HG03432 (cell line): ENCODE data around the gene ELFN1.

ENCODE experiments used
- ATAC-seq: cut with Tn5 transposase; IDR thresholded peaks from one replicate; pipeline ENCODE4 v1.9.1; 2021; ENCODE audit warnings: mild to moderate bottlenecking, moderate library complexity; ENCODE audit not compliant: unreplicated experiment

Gene ELFN1

DNA sequence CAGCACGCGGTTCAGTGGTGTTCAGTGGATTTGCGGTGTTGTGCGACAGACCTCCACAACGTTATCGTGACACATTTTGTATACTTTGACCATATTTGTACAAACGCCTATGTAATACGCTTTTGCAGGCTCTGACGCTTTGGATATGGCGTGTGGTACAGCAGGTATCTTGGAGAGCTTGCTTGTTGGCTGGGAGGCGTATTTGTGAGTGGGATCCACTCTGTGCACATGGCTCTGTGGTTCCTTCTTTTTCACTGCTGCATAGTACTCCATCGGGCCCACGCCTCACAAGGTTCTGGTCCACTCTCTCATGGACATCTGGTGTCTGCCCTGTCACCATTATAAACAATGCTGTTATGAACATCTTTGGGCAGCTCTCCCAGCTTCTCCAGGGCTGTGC, 53.2 kb downstream of the ELFN1 start:
- no peak for ATAC-seq

DNA sequence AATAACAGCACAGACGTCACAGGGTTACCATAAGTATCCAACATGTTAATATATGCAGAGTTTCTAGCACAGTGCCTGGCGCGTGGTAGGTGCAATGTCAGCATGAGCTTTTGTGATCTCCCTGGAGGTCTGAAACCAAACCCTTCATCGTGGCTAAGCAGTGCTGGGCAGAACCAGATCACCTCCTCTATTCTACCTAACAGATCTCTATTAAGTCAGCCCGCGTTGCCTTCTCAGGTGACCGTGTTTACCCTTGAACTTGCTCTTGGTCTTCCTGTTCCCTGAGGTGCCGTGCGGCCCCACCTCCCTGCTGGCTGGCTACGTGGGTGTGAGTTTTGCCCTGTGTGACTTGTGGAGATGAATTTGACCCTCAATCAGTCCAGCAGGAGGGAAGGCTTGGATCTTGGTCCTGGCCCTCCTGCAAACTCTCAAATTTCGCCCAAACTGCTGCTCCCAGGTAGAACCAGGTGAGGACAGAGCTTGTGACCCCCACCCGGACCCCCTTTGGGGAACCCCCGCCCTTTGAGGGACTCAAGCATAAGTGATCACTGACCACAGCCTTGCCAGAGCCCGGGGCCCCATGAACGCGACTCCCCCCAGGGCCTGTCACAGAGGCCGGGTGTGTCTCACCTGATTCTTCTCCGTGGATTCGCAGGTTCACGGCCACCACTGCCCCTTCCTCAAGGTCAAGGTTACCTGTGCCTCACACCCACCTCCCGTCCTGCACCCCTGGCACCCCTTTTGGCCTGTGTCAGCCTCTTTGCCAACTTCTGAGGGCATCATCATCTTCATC, 54.2 kb downstream of the ELFN1 start:
- no peak for ATAC-seq

DNA sequence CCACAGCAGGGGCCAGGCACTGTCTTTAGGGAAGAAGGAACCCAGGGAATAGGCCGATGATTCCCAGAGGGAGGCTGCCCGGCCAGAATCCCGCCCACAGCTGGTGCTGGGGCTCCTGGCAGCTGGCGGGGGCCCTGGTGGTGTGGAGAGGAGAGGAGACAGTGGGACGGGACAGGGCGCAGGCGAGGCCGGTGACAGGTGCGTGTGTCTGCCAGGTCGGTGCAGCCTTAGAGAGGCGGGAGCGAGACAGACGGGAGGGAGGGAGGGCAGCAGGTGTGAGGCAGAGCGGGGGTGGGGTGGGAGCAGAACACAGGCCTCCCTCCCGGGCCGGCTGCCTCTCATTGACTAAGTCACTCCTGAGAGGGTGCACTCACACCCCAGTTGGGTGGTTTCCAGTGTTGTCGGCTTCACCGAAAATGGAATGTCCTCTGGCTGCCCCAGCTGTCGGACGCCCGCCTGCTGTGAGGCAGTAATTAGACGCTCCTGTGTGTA, 55.2 kb downstream of the ELFN1 start:
- ATAC-seq = no peak

DNA sequence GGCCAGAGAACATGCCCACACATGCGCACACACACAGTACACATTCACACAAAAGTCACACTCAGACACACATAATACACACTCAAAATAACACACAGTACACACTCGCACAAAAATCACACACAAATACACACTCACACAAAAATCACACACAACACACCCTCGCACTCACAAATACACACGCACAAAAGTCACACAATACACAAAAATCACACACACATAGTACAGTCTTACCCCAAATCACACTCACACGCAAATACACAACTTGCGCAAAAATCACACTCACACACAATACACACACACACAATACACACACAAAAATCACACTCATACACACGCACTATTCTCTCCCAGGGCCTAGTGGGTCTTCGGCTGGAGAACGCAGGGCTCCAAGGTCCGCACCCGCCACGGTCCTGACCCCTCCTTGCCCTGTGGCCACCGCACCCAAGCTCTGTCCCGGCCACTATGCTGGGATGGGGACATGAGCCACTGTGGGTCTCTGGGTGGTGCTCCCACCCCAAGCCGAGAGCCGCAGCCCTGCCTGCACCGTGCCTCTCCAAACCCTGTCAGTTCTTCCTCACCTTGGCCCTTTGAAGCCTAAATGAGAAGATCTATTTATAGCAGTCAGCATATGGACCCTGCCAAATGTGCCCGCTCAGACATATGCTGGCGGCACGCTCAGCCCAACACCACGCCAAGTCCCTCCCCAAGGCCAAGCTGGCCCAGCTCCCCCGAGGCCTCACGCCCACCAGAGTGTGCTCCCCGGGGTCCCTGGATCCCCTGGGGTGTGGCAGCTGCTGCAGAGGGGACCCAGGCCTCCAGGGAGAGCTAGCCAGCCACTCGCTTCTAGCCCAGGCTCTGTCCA, 55.9 kb downstream of the ELFN1 start:
- no peak for ATAC-seq

DNA sequence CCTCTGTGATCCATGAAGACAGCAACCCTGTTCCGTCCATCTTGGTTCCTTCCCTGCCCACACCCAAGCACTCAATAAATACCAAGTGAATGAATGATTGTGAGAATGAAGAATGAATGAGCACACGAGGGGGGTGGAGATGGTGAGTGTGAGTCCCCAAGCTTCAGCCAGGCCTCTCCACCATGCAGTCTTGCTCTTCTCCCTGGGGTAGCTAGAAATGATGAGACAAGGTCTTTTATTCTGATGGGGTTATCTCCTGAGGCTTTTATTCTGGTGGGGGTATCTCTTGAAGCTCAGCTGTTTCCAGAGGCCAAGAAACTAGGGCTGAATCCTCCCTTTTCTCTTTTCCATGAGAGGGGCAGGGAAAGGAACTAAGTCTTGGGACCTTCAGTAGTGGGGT, 57.0 kb downstream of the ELFN1 start:
- no peak for ATAC-seq

DNA sequence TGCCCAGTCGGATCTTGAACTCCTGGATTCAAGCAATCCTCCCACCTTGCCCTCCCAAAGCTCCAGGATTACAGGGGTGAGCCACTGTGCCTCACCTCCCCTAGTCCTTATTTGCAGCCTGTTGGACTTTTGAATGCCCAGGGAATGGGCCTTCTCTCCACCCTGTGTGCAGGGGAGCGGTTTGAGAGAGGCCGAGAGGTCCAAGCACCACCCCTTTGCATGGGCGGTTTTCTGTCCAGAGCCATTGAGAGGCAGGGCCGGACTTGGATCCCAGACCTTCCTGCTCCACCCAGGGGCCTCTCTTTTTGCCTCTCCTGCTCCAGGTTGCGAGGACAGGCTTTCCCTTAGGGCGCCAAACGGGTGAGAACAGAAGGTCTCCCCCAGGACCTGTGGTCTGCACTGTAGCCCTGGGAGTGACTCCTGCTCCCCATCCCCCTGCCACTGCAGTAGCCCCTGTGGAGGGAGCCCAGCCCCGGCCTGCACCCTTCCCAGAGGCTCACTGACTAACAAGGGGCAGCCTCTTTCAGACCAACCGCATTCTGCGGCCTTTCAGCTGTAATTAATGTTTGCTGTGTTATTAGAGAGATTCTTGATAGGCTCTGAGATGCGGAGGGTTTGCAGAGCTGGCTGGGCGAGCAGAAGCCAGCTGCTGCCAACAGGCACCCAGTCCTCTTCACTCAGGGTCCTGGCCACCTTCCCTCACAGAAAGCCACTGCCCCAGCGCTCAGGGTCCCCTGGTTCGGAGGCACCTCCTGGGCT, 57.9 kb downstream of the ELFN1 start:
- ATAC-seq = no peak

DNA sequence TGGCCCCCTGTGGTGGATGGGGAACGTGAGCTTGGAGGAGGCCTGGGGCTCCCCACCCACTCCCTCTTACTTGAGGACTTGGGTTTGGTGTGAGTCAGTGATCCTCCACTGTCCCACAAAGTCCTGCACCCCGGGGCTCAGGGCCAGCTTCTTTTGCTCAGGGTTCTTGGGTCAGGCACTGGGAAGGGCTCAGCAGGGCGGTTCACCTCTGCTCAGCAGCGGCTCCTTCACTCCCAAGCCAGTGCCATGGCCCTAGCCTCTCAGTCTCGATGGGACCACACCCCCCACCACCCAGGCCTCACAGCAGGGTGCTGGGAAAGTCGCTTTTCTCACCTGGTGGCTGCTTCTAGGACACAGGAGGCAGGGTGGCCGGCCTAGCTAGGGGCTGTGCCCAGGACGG, 59.1 kb downstream of the ELFN1 start:
- ATAC-seq = no peak

DNA sequence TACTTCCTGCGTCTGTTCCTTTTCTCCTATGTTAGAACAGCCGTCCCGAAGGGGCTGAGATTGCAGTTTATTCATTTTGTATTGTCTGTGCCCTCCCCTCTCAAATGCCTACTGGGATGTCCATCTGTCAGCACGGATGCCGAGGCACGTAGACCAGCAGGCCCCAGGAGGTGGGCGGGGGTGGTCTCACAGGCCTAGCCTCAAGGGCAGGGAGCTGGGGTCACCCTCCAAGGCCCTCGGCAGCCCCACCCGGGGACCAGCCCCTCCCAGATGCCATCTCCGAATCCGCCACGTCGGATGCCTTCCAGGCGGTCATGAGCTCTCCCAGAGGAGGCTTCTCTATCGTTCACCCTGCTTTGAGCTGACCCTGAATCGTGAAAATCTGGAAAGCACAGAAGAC, 59.7 kb downstream of the ELFN1 start:
- no peak for ATAC-seq

DNA sequence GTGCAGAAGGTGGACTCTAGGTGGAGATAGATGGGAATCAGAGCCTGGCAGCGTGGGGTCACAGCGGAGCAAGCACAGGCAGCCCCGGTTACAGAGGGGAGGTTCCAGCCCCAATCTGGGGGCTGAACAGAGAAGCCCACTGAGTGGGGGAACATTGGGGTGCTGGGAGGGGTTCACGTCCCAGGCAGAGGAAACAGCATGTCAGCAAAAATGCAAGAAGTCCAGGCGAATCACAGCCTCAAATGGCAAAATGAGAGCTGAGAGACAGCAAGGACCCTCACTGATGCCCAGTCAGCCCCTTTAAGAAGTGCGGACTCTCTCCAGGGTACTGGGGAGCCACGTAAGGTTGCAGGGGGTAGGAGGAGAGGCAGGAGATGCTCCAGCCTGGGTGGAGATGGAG, 62.0 kb downstream of the ELFN1 start:
- ATAC-seq = no peak

DNA sequence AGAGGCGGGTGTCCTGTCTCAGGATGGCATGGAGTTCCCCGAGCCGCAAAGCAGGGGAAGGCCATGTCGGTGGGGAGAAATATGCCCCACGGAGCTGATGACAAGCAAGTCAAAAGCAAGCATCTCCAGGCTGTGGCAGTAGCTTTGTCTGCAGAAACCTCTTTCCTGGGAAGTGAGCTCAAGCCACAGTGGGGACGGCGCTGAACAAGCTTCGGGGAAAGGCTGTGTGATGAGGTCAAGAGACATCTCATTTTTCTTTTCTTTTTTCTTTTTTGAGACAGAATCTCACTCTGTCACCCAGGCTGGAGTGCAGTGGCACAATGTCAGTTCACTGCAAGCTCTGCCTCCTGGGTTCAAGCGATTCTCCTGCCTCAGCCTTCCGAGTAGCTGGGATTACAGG, 62.6 kb downstream of the ELFN1 start:
- no peak for ATAC-seq

DNA sequence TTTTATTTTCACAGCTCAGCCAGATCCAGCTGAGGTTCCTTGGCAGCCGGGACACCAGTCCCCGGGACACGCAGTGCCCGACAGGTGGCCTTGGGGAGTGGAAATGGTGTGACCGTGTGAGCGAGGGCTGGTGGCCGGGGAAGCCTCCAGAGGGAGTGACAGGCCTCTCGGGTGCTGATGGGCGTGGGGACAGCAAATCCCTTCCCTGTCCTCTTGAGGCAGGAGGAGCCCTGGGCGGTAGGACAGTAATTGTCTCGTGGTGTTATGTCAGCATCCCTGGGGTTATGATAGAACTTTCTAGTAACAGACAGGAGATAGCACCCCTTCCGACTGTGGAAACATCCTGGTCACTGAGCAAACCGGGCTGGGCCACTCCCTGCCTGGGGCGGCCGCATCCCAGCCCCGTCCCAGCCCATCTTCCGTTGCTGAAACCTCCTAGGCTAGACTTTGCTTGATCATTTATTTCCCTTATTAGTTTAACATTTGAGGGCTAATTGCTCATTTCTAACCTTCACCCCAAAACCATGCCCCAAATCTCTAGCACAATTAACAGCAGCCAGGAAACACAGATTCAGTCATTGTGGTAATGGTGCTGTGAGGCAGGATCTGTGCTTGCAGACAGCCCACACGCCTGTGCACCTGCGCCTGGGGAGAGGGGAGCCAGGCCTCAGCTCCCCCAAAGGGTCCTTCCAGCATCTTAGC, 63.3 kb downstream of the ELFN1 start:
- no peak for ATAC-seq

DNA sequence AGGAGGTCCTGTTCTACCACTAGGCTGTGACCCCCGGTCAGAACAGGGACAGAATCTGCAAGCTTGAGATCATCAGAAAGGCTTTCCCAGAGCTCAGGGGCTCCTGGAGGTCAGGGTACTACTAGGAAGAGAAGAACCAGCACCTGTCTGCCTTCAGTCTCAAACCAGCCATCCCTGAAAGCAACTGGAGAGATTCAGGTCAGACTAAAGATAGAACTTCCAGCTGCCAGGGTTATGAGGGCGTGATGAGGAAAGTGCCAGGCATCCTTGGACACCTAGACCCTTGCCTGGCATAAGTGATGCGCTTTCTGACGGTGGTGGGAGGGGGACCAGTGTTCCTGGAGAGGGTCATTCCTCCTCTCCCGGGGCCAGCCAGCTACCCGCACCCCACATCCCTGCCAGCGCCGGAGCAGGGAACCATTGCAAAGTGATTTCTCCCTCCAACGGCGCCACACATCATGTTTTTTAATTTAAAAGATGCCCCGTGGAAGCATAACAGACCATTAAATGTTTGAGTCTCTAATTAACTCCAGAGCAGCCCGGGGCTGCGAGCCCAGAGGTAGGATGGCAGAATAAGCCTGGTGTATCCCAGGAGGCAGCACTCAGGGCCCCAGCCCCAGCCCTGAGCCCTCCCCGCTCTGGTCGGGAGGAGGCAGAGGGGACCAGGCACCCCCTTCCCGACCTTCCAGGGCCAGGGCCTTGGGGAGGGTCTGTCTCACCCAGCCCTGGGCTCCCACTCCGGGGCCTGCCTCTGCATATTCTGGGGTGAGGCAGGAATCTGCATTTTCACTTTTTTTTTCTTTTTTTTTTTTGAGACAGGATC, 64.0 kb downstream of the ELFN1 start:
- no peak for ATAC-seq

DNA sequence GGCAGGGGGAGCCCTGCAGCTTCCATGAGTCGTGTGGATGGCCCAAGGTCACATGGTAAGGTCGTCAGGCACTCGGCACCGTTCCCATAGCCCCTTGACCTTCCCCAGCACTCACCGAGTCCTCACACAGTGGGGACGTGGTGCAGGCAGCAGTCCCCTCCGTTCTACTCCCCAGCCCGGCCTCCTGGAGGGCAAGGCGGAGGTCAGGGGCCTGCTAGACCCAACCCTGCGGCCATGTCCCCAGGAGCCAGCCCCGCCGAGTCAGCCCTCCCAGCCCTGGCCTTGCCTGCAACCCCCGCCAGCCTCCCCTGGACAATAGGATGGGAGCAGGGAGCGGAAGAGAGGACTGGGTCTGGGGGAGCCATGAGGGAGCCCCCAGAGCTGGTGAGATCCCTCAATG, 65.2 kb downstream of the ELFN1 start:
- ATAC-seq = no peak

DNA sequence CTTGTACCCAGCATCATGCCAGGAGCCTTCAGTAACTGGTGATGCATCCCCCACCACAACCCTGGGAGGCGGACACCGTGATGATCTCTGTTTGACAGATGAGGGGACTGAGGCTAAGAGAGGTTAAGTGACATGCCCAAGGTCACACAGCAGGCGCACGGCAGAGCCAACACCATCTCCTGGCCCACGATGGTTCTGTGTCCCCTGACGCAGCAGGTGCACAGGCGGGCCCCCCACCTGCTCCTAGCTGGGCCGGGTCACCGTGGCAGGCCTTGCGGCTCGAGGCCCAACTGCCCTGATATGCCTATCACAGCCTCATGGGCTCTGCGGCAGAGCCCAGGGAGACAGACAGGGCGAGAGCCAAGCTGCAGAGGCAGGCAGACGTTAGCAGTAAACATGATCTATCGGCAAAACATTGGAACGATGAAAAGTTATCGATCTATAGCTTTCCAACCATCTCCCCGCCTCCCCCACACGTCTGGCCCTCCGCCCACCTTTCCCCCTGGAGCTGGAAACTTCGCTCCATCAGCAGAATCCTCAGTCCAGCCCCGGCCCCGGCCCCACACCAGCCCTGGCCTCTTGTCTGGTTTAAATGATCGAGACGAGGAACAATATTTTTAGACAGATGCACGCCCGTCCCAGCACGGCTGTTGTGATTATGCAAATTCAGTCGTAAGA, 65.9 kb downstream of the ELFN1 start:
- no peak for ATAC-seq

DNA sequence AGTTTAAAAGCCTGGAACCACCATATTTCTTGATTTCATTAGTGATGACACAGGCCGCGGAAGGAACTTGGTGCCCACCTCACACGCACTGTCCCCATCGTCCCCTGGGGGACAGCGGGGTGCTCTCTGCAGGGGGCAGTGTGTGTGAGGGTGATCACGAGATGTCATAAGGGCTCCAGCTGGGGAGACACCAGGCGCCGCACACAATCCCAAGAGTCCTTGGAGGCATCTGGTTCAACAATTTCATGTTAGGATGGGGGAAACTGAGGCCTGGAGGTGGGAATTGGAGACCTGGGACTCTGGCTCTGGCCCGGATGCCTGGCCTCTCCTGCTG, 66.4 kb downstream of the ELFN1 start:
- ATAC-seq = no peak

DNA sequence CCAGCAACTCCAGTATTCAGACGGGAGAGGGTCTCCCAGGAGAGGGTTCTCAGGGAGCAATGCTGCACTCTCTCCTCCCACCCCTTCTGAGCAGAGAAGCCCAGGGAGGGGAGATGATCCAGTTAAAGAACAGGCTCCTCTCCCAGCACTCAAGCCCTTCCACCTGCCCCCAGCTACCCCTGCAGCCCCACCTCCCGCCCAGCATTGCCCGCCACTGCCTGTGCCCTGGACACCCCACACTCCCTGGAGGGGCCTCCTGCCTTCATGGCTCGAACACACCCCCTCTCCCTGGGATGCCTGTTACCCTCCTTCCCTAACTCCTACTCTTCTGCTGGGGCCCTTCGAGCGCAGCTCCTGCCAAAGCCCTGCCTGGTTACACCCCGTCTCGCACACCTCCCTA, 66.8 kb downstream of the ELFN1 start:
- no peak for ATAC-seq

DNA sequence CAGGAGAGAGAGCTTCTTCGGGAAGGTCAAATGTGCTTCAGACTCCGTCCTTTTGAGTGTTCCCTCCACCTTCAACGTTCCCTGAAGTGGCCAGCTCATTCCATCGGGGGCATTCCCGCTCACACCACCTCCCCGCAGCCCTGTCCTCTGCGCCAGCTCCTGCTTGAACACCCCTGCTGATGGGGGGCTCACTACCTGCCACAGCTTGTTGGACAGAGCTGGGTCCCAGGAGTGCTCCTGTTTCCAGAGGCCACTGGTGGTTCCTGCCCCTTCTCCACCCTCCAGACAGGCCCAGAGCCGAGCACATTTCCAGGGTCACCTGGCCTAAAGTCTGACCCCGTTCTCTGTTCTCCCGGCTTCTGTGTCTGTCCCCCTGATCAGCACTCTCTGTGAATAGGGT, 67.4 kb downstream of the ELFN1 start:
- no peak for ATAC-seq

DNA sequence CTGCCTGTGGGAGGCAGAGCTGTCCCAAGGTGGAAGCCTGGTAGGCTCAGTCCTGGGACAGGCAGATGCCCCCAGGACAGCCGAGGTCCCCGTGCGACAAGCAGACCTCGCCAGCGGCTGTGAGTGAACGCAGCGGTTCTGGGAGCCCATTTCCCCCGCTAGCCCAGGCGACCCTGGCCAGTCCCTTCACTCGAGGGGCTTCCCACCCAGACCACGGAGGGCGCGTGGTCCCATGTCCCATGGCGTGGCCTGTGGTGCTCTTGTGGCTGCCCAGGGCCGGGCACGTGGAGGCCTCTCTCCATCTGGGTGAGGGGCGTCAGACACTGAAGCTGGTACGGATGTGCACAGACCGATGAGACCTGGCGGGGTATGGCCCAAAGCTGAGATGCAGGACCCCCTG, 67.9 kb downstream of the ELFN1 start:
- ATAC-seq = no peak

DNA sequence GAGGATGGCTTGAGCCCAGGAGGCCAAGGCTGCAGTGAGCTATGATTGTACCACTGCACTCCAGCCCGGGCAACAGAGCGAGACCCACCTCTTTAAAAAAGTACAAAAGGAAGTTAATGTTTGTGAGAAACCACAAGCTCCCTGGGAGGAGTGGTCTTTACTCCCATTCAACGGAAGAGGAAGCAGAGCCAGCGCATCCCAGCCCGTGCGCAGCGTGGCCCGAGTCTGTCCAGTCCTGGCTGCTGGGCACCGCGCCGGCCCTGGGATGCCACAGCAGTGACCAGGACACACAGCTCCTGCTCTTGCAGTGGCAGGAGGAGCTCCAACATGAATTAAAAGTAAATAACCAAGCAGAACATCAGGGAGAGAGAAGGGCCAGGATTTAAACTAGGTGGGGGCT, 68.4 kb downstream of the ELFN1 start:
- no peak for ATAC-seq

DNA sequence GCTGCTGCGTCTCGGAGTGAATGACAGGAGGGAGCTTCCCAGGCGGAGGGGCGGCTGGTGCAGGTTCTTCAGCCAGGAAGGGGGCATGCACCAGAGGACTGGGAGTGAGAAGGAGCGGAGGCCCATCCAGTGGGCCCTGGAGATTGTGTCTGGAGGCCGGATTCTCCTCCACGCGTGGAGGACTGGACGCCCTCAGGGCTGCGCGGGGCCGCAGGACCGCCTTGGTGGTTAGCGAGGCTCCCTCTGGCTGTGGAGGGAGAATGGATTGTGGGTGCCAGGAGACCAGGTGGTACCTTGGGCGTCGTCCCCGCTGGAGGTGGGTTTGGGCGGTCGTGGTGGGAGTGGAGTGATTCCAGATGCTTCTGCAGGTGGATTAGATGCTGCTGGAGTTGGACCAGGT, 68.9 kb downstream of the ELFN1 start:
- ATAC-seq = no peak
